HG03064 (cell line): ENCODE data around the gene IKZF1.
"Not testable (repeated sequence)": the region's sequence is repeated elsewhere in the genome, so short reads cannot be mapped to it uniquely, and the experiment has no call there.

Experiments
- ATAC-seq: cut with Tn5 transposase; IDR thresholded peaks from one replicate; pipeline ENCODE4 v1.9.1; 2021; ENCODE audit warnings: low read depth; ENCODE audit not compliant: unreplicated experiment

IKZF1 gene

DNA sequence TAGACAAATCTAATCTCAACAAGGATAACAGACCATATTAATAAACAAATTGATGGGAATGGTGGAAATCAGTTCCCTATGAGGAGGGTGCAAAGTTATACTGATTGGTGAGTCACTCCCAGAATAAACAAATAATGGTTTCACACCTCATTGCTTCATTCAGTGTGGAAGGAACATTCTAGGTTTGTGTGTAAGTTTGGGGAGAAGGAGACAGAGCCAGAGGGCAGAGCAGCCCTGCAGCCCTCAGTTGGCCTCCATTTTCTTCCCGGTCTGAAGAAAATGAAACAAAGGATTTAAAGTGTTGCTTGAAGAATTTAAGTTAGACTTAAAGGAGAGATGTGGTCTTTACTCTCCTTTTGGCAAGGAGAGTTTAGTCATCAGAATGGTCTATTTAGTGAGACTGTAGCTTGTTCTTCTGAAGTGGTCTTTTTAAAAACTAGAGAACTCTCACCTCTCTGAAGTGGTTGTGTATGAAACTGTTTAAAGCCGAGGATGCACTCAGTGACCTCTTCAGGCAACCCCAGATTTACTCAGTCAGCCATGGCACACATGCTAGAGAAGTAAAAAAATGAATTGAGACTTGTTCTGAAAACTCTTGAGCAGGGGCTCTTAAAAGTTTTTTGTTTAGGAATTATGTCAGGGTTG is 27.2 kb downstream of the IKZF1 start:
- peak; percentile 58 for ATAC-seq

DNA sequence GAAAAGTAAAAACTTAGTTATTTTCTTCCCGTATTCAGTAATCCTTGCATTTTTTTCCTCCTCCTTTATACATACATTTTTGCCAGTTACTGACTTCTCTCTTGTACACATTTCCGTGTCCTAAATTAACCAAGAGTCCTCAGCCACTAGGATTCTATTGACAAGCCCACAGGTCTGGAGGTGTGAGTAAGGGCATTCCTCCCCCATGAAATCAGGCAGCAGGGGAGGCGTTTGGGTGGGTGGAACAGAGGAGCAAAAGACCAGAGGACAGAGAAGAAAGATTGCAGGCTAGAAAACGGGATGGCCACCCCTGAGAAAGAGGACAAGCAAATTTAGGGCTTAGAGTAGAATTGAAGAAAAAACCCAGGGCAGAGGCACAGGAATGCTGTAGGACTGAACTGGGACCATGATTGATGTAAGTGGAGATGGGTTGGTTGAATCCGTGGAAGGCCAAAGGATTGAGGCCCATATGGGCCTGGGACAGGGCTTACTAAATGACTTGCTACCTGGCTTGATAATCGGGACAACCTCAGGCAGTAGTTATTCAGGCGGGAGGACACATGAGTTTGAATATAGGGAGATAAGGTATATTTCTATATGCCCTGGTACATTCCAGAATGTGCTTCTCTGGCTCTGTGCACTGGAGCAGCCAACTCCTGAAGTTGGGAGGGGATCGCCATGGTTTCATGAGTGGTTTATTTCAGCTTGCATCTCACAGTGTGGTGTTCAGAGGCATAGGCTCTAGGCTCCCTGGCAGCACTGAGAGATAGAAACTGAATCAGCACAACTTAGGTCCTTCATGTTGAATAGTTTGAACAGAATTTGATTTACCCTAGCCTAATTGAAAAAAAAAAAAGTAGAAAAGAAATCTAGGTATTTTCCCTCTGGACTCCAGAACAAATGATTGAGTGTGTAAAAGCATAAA is 28.0 kb downstream of the IKZF1 start:
- ATAC-seq: no peak

DNA sequence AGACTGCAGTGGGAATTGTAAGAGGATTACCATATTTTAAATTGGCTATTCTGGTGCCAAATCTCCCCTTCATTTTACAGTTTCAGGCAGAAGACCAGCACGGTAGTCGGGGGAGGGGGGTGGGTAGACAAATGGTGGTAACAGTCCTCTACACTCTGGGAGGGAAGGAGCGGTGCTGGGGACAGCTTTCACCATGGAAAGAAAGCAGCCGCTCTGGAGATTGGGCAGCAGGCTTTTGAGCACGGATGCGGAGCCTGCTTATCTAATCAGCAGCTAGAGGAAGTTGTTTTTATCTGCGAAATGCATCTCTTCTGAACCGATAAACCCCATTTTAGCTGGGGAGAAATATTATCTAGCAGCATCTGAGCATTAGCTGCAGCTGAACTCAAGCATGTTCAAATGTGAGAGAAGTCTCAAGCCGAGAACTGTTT is 28.7 kb downstream of the IKZF1 start:
- no peak for ATAC-seq

DNA sequence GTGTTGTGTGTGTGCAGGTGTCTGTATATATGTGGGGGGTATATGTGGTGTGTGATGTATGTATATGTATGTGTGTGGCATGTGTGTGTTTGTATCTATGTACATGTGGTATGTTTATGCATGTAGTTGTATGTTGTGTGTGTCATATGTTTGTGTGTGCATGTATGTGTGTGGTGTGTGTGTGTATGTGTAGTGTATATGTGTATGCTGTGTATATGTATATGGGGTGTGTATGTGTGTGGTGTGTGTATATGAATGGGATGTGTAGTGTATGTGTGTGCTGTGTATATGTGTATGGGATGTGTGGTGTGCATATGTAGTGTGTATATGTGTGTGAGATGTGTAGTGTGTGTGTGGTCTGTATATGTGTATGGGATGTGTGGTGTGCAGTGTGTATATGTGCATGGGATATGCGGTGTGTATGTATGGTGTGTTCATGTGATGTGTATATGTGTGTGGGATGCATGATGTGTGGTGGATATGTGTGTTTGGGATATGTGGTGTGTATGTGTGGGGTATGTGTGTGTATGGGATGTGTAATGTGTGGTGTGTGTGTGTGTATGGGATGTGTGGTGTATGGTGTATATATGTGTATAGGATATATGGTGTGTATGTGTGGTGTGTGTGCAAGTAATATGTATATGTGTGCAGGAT is 30.0 kb downstream of the IKZF1 start:
- ATAC-seq: no peak

DNA sequence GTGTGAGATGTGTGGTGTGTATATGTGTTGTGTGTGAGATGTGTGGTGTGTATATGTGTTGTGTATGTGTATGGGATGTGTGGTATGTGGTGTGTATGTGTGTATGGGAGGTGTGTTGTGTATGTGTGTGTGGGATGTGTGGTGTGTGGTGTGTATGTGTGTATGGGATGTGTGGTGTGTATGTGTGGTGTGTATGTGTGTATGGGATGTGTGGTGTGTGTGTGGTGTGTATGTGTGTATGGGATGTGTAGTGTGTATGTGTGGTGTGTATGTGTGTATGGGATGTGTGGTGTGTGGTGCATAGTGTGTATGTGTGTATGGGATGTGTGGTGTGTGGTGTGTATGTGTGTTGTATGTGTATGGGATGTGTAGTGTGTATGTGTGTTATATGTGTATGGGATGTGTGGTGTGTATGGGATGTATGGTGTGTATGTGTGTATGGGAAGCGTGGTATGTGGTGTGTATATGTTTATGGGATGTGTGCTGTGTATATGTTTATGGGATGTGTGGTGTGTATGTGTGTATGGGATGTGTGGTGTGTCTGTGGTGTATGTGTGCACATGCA is 30.8 kb downstream of the IKZF1 start:
- ATAC-seq: no peak

DNA sequence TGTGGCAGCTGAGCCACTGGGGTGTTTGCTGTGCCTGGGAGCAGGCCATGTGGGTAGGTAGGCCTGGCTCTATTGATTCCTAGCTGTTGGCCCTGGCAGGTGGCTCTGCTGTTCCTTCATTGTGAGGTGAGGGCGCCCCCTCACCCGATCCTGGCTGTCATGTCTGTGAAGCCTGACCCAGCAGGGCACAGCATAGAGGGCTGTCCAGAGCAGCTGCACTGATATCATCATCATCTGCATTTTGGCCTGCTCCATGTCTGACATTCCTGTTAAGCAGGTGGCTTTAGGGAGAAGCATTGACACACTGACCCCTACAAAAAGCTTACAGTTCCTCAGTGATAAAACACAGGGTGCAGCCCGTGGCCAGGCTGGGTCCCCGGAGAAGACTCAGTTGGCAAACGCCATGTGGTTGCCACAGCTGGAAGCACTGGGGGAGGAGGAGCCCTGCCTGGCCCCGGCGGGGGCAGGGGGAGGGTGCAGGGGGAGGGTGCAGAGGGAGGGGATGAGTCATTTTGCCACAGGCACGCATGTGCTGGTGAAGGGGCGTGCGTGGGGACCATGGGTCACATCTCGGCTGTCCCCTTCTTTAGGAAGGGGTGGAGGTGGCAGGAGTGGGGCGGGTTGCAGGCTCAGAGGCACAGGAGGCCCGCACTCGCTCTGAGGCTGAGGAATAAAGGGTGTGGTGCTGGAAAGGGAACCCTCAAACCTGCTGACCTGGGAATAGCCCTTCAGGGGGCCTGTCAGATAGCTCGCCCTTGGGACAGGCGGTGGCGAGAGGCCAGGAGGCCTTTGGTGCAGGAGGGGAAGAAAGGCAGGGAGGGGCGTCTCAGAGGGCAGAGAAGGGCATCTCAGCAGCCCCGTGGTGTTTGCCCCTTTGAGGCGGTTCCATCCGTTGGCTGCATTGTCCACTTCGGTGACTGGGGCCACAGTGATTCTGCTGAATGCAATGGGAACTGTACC is 31.6 kb downstream of the IKZF1 start:
- no peak for ATAC-seq

DNA sequence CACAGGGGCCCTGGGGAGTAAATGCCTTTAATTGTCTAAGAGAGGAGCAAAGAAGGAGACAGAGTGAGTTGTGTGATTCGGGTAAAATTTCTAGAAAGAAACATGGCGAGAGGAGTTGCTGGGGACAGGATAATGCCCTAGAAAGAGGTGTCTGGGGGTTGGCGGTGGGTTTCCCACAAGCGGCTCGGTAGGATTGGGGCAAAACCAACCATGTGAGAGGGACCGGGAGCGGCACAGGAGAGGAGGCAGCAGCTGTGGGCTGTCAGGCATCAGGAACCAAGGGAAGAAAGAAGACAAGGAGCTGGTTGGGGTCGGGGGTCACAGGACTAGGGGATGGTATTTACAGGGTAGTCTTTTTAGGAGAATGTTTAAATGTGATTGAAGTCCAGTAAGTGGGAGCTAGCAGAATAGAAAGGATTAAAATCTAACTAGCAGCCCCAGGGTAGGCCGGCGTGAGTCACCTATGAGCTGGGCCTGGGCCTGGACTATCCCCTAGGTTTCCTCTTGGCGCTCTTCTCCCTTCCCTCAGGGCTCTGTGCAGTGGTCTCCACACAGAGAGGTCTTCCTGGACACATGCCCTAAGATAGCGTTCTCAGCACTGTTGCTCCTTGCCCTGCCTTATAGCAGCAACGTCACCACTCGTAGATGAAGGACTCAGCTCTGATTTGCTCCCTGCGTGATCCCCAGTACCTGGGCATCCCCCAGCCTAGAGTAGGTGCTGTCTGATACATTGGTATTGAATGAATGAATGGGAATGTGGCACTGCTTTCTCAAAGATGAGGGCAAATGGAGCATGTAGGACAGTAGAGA is 32.6 kb downstream of the IKZF1 start:
- no peak for ATAC-seq

DNA sequence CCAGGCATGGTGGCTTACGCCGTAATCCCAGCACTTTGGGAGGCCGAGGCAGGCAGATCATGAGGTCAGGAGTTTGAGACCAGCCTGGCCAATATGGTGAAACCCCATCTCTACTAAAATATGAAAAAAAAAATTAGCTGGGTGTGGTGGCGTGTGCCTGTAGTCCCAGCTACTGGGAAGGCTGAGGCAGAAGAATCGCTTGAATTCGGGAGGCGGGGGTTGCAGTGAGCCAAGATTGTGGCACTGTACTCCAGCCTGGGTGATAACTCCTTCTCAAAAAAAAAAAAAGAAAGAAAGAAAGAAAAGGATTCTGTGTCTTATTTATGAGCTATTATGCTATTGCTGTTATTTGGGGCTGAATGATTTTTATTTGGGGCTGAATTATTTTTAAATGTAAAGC is 35.0 kb downstream of the IKZF1 start:
- not testable (repeated sequence) for ATAC-seq

DNA sequence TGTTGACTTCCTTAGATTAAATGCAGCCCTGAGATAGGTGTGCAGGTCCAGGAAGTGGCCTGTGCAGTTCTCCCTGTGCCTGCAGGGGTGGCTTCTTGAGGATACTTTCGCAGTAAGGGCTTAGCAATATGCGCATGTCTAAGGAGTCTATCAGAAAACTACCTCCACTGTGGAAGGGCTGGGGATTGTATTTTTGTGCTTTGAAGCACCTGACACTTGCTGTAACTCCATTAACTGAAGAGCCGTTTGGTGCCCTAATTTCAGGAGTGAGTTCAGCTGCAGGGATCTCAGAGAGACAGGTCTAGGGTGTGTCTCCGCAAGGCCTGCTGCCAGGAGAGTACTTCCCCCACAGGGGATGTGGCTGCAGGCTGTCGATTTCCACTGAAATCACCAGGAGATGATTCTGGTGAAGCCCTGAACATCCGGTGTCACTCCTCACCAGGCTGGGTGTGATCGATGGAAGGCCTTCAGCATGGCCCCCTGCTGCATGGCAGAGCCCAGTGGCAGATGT is 35.5 kb downstream of the IKZF1 start:
- no peak for ATAC-seq

DNA sequence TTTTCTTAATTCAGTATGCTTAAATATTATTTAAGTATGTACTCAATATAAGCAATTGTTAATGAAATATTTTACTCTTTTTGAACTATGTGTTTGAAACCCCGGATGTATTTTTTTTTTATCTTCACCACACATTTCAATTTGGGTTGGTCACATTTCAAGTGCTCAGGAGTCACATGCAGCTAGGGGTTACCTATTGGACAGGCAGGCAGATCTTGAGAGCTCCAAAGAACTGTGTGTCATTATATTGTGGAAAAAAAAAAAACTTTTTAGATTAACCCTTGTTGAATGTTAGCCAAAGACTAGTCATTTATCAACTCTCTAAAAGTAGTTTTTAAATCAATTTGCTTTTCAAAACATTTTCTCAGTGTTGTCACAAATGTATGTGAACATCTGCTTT is 37.2 kb downstream of the IKZF1 start:
- ATAC-seq: no peak

DNA sequence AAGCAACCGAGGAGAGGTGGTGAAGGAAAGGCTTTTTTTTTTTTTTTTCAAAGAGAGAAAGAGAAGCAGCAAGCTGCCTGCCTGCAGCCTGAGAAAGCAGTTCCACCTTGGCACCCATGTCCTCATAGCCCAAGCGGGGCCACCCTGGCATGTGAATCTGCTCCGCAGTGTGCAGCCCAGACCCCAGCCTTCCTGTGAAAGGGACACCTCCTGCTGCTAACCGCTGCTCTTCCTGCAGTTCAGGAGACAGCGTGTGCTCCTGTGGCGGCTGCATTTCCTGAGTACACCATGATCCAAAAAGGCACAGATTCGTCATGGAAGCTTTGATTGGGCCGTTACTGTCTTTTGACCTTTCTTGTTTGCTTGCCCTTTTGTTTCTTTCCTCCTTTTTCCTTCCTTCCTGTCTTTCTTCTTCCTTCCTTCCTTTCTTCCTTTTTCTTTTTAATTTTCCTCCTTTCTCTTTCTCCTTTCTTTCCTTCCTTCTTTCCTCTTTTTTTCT is 38.1 kb downstream of the IKZF1 start:
- ATAC-seq: no peak

DNA sequence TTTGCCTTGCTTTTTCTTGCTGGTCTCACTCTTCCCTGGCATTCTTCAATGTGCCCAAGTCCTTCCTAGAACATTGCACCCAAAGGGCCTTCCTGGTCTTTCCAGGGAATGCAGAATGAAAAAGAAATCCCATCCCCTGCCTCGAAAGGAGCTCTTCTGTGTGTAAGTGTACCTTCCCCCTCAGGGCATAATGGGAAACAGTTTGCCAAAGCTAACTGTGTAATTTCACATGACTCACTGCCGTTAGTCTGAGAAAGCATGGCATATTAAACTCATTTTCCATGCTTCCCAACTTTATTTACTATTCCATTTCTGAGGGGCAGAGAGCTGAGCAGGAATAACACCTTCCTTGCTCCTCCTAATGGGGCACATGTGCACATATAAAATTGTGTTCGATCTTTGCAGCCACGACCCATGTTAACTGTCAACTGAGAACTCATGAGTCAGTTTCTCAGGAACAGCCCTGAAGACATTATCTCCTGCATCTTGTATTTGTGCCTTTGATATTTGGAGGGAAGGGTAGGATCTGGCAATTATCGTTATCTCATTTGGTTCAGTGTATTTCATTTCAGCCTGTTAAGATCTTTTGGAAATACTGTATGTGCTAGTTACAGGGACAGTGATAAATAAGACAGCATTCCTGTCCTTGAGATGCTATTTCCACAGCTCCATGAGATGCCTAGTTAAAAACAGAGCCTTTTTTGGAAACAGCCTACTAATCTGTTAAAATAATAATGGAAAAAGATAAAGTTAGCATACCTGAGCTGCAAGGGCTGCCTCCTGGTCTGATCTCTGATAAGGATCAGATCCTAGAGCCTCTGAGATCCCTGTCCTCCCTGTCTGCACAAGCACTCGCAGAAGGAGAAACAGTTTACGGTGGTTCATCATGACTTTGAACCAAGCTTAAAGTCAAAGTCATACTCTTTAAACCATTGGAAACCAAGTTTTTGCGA is 42.3 kb downstream of the IKZF1 start:
- ATAC-seq: no peak

DNA sequence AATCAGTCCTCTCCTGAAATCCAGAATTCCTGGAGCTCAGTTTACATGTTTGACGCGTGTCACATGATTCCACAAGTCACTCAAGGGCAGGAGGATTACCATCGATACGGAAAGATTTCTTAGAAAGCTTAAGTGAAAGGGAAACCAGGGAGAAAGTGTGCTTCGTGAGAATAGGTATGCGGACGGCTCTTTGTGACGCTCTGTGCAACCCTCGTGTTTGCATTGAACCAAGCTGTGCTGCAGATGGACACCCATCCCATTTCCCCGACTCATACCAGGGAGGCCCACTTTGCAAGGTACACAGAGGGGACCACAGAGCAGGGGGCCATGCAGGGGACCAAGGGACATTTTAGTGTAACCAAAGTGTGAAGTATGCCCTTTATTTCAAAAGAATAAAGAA is 43.2 kb downstream of the IKZF1 start:
- no peak for ATAC-seq

DNA sequence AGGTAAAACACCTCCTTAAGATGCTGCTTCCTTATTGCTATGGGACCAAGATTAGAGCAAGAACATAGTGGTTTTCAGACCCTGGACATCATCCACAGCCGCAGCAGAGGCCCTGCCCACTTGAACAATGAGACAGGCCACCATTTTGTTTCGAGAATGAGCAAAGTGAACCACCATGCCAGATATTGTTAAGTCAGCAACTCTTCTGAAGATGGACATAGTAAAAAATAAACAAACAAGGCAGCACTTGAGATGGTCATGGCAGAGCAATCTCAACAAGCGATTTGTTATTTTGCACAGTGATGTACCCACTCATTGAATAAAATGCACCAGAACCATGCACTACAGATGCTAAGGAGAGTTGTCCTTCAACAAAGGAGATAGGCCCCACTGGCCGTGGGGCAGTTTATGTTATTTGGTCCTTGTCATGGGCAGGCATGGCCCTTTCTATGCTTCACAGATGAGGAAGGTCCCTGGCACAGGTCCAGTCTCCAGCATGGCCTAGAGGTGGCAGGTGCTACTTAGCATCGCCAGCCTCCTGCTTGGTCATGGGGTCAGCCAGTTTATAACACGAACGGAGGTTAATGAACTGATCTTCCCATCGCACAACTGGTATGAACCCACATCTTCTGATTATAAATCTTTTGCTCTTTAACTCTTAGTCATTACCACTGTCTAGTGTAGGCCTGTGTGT is 44.1 kb downstream of the IKZF1 start:
- no peak for ATAC-seq

DNA sequence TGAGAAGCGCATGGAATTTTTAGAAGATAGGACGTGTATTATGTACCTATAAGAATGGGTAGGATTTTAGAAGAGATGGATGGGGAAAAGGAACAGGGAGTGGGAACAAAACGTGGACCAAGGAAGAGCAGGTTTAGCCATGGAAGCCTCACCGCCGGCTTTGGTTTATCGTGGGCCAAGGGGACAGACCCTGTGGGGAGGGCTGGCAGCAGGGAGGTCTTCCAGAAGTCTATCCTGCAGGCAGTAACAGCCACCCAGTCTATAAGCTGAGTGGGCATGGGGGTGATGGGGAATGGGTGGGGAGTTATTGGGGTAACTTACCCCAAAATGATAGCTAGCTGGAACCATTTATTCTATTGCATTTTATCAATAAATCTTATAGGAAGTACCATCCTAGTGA is 44.9 kb downstream of the IKZF1 start:
- ATAC-seq: no peak

DNA sequence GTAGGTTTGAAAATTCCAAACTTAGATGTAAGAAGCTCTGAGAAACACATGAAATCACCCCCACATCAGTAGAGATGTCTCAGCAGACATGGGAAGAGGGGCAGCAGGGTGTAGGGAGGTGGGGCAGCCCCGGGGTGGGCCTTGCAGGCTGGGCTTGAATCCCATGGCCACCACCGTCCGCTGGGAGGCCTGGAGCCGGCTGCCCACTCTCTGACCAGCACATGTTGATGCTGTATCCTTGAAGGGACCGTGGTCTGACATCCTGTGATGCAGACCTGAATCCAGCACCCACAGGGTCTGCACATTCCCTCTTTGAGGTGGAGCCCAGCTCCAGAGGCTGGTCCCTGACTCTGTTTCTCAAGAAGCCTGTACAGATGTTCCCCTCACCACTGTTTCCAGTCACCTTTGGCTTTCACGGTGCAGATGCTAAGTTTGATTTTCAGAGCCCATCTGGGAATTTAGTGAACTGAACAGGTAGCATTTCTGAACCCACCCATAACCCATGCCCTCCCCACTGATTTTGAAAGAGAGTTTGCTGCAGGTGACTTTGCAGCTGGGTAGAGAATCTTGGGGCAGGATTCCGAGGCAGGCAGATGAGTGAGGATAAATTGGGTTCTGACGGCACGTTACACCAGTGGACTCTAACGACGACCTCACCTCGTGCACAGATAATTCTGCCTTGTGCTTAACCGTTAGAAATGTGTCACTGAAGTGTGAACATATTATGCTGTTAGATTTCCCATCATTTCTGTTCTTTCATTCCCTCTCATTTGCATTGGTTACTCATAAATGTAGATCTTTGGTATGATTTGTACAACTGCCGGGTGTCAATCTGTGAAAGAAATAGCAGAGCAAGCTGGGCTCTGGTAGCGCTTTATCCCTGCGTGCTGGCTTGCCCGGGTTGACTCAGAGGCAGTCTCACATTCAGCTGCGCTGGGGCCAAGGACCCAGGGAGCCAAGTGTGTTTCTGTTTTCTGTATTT is 45.7 kb downstream of the IKZF1 start:
- peak; percentile 58 for ATAC-seq
